HG03575 (cell line): ENCODE measurements around the gene CITED2.
"Not testable (repeated sequence)": the region's sequence is repeated elsewhere in the genome, so short reads cannot be mapped to it uniquely, and the experiment has no call there.

Experiments
- ATAC-seq: cut with Tn5 transposase; IDR thresholded peaks from one replicate; pipeline ENCODE4 v1.9.1; 2021; ENCODE audit not compliant: unreplicated experiment, insufficient number of reproducible peaks, low FRiP score; ENCODE audit errors: extremely low read depth

CITED2 gene

GRCh38 chr6:139369568-139370282 is 4.7 kb downstream of the CITED2 start:
- ATAC-seq: no peak

GRCh38 chr6:139369068-139369467 is 5.4 kb downstream of the CITED2 start:
- ATAC-seq: no peak

GRCh38 chr6:139368661-139369060 is 5.8 kb downstream of the CITED2 start:
- ATAC-seq: no peak

- ATAC-seq: no peak
Measured at GRCh38 chr6:139367810-139368351, 6.6 kb downstream of the CITED2 start.

- no peak for ATAC-seq
Measured at GRCh38 chr6:139364982-139365379, 9.5 kb downstream of the CITED2 start.

- ATAC-seq: no peak
Measured at GRCh38 chr6:139364302-139364981, 10.0 kb downstream of the CITED2 start.

GRCh38 chr6:139363797-139364196 is 10.7 kb downstream of the CITED2 start:
- ATAC-seq: not testable (repeated sequence)

- ATAC-seq: not testable (repeated sequence)
Measured at GRCh38 chr6:139363123-139363522, 11.3 kb downstream of the CITED2 start.

- ATAC-seq: no peak
Measured at GRCh38 chr6:139361211-139361610, 13.2 kb downstream of the CITED2 start.

GRCh38 chr6:139356924-139357323 is 17.5 kb downstream of the CITED2 start:
- no peak for ATAC-seq

GRCh38 chr6:139355777-139356445 is 18.5 kb downstream of the CITED2 start:
- ATAC-seq: no peak

- no peak for ATAC-seq
Measured at GRCh38 chr6:139355172-139355571, 19.3 kb downstream of the CITED2 start.

- ATAC-seq: no peak
Measured at GRCh38 chr6:139354189-139354588, 20.3 kb downstream of the CITED2 start.

- no peak for ATAC-seq
Measured at GRCh38 chr6:139349464-139350020, 24.9 kb downstream of the CITED2 start.

- ATAC-seq: no peak
Measured at GRCh38 chr6:139346392-139346791, 28.1 kb downstream of the CITED2 start.

GRCh38 chr6:139344186-139344963 is 30.1 kb downstream of the CITED2 start:
- no peak for ATAC-seq

- ATAC-seq: no peak
Measured at GRCh38 chr6:139343052-139343750, 31.2 kb downstream of the CITED2 start.

GRCh38 chr6:139341060-139341459 is 33.4 kb downstream of the CITED2 start:
- ATAC-seq: no peak
